Measurements from ENCODE around the gene KBTBD8. TPM values are rescaled to one million over a fixed set of nuclear protein-coding genes. Genes with fewer than 3 reads are reported as not detected.

KBTBD8 gene
- total RNA-seq, 1 experiment from 2014 or later = 2.0 TPM

GRCh38 chr3:66998904-66999235 lies 763 bp downstream of the KBTBD8 start:
- H3K4me1 ChIP-seq (ENCODE audit: insufficient read depth, low read length, poor library complexity, severe bottlenecking) = no peaks in the 10 kb centered on the region
- intact Hi-C loops (cut with micrococcal nuclease; ENCODE audit: unreplicated experiment) = no loop called here
- DNase-seq (ENCODE audit: low spot score) = peak; percentile 4
- H3K27ac ChIP-seq (ENCODE audit: low read depth, low read length, poor library complexity, severe bottlenecking) = no peak overlapping the region
- no peak for TF ChIP-seq CTCF (conservative IDR thresholded peaks at IDR 0.05; ENCODE audit: low read depth, low read length)
- TF ChIP-seq EZH2 (IDR thresholded peaks at IDR 0.05; ENCODE audit: borderline replicate concordance, low read depth, low read length, poor library complexity, severe bottlenecking) = no peak
- no TSS peak for BruUV-seq (replicated peaks)
- ChIA-PET CTCF (no interaction called here), POLR2A (ENCODE audit: low non-redundant PET) (no interaction called here)
- H3K36me3 ChIP-seq (ENCODE audit: insufficient read depth, low read length, poor library complexity, severe bottlenecking) = no peaks in the 10 kb centered on the region
- no peaks in the 10 kb centered on the region for H3K9me3 ChIP-seq (ENCODE audit: low read depth, low read length, poor library complexity, severe bottlenecking)
- peaks cover 7% of the 10 kb centered on the region for H3K27me3 ChIP-seq (replicated peaks; ENCODE audit: insufficient read depth, low read depth, low read length, poor library complexity)
- peak overlapping the region; percentile 61 for H3K4me3 ChIP-seq (ENCODE audit: low read depth, low read length, poor library complexity, severe bottlenecking)

- no peaks in the 10 kb centered on the region for H3K4me1 ChIP-seq (ENCODE audit: insufficient read depth, low read length, poor library complexity, severe bottlenecking)
- intact Hi-C loops (cut with micrococcal nuclease; ENCODE audit: unreplicated experiment) = no loop called here
- H3K36me3 ChIP-seq (ENCODE audit: insufficient read depth, low read length, poor library complexity, severe bottlenecking) = no peaks in the 10 kb centered on the region
- H3K4me3 ChIP-seq (ENCODE audit: low read depth, low read length, poor library complexity, severe bottlenecking) = no peak overlapping the region
- TF ChIP-seq EZH2 (IDR thresholded peaks at IDR 0.05; ENCODE audit: borderline replicate concordance, low read depth, low read length, poor library complexity, severe bottlenecking) (no peak), CTCF (conservative IDR thresholded peaks at IDR 0.05; ENCODE audit: low read depth, low read length) (no peak)
- H3K27ac ChIP-seq (ENCODE audit: low read depth, low read length, poor library complexity, severe bottlenecking) = no peak overlapping the region
- peaks cover 3% of the 10 kb centered on the region for H3K27me3 ChIP-seq (replicated peaks; ENCODE audit: insufficient read depth, low read depth, low read length, poor library complexity)
- no peak for DNase-seq (ENCODE audit: low spot score)
- no peaks in the 10 kb centered on the region for H3K9me3 ChIP-seq (ENCODE audit: low read depth, low read length, poor library complexity, severe bottlenecking)
- no TSS peak for BruUV-seq (replicated peaks)
- CTCF ChIA-PET = no interaction called here
- POLR2A ChIA-PET (ENCODE audit: low non-redundant PET) = no interaction called here
Observed at GRCh38 chr3:67000009-67000408, 1.9 kb downstream of the KBTBD8 start.

- Histone ChIP-seq H3K4me3 (ENCODE audit: low read depth, low read length, poor library complexity, severe bottlenecking) (no peak overlapping the region), H3K27ac (ENCODE audit: low read depth, low read length, poor library complexity, severe bottlenecking) (no peak overlapping the region), H3K36me3 (ENCODE audit: insufficient read depth, low read length, poor library complexity, severe bottlenecking) (no peaks in the 10 kb centered on the region), H3K27me3 (replicated peaks; ENCODE audit: insufficient read depth, low read depth, low read length, poor library complexity) (no peaks in the 10 kb centered on the region), H3K4me1 (ENCODE audit: insufficient read depth, low read length, poor library complexity, severe bottlenecking) (no peaks in the 10 kb centered on the region), H3K9me3 (ENCODE audit: low read depth, low read length, poor library complexity, severe bottlenecking) (no peaks in the 10 kb centered on the region)
- DNase-seq (ENCODE audit: low spot score) = no peak
- no TSS peak for BruUV-seq (replicated peaks)
- CTCF ChIA-PET = no interaction called here
- TF ChIP-seq CTCF (conservative IDR thresholded peaks at IDR 0.05; ENCODE audit: low read depth, low read length) = no peak
- no peak for TF ChIP-seq EZH2 (IDR thresholded peaks at IDR 0.05; ENCODE audit: borderline replicate concordance, low read depth, low read length, poor library complexity, severe bottlenecking)
- POLR2A ChIA-PET (ENCODE audit: low non-redundant PET) = no interaction called here
- intact Hi-C loops (cut with micrococcal nuclease; ENCODE audit: unreplicated experiment) = no loop called here
Observed at GRCh38 chr3:67001086-67001861, 3.2 kb downstream of the KBTBD8 start.
